GM21825 (cell line): Measurements from ENCODE around the gene FCRL6.
A peak's percentile ranks its signal among the peaks of the same experiment; 100 is the strongest.

Experiments used
- ATAC-seq: cut with Tn5 transposase; IDR thresholded peaks from one replicate; pipeline ENCODE4 v1.9.1; 2021; ENCODE audit warnings: mild to moderate bottlenecking, moderate library complexity; ENCODE audit not compliant: unreplicated experiment

The FCRL6 gene

GRCh38 chr1:159832309-159832708 is 30.1 kb downstream of the FCRL6 start:
- ATAC-seq, result no peak

- ATAC-seq, result no peak
These were observed 33.2 kb downstream of the FCRL6 start for GRCh38 chr1:159835356-159835755.

- ATAC-seq, result no peak
These were observed 33.8 kb downstream of the FCRL6 start for GRCh38 chr1:159835862-159836525.

GRCh38 chr1:159838715-159839114 is 36.6 kb downstream of the FCRL6 start:
- ATAC-seq, result peak; percentile 64

- ATAC-seq, result peak; percentile 59
These were observed 37.1 kb downstream of the FCRL6 start for GRCh38 chr1:159839116-159839849.

- no peak for ATAC-seq
These were observed 39.6 kb downstream of the FCRL6 start for GRCh38 chr1:159841749-159842148.

GRCh38 chr1:159843459-159843858 is 41.3 kb downstream of the FCRL6 start:
- no peak for ATAC-seq

- ATAC-seq, result no peak
These were observed 43.8 kb downstream of the FCRL6 start for GRCh38 chr1:159845751-159846629.

- ATAC-seq, result no peak
These were observed 45.1 kb downstream of the FCRL6 start for GRCh38 chr1:159847231-159847630.

- no peak for ATAC-seq
These were observed 46.2 kb downstream of the FCRL6 start for GRCh38 chr1:159848326-159848725.

GRCh38 chr1:159849626-159850366 is 47.6 kb downstream of the FCRL6 start:
- ATAC-seq, result no peak

GRCh38 chr1:159851407-159851806 is 49.2 kb downstream of the FCRL6 start:
- no peak for ATAC-seq

GRCh38 chr1:159853417-159854115 is 51.4 kb downstream of the FCRL6 start:
- ATAC-seq, result no peak

GRCh38 chr1:159854116-159854692 is 52.0 kb downstream of the FCRL6 start:
- no peak for ATAC-seq

- peak; percentile 78 for ATAC-seq
These were observed 52.6 kb downstream of the FCRL6 start for GRCh38 chr1:159854693-159855192.

GRCh38 chr1:159855709-159856108 is 53.5 kb downstream of the FCRL6 start:
- ATAC-seq, result no peak

- no peak for ATAC-seq
These were observed 54.4 kb downstream of the FCRL6 start for GRCh38 chr1:159856576-159856975.

GRCh38 chr1:159857889-159858288 is 55.7 kb downstream of the FCRL6 start:
- ATAC-seq, result no peak

- no peak for ATAC-seq
These were observed 57.7 kb downstream of the FCRL6 start for GRCh38 chr1:159859767-159860322.
